ENCODE measurements around the gene CEACAM19.
"Not testable (repeated sequence)": the region's sequence is repeated elsewhere in the genome, so short reads cannot be mapped to it uniquely, and the experiment has no call there.

DNA sequence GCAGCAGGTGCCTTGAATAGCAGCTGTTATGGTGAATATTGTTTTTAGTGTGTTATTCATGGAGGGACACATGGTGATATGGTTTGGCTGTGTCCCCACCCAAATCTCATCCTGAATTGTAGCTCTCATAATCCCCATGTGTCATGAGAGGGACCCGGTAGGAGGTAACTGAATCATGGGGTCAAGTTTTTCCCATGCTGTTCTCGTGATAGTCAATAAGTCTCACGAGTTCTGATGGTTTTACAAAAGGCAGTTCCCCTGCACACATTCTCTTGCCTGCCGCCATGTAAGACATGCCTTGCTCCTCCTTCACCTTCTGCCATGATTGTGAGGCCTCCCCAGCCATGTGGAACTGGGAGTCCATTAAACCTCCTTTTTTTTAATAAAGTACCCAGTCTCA is 45.6 kb upstream of the CEACAM19 start:
- TF ChIP-seq CTCF (conservative IDR thresholded peaks at IDR 0.05; ENCODE audit: low read depth, low read length); POLR2A (IDR thresholded peaks at IDR 0.05; ENCODE audit: low read depth, low read length): not testable (repeated sequence)

Measured in IMR-90 (cell line).